Measurements from ENCODE around the gene ENTPD8.
"Not testable (repeated sequence)": the region's sequence is repeated elsewhere in the genome, so short reads cannot be mapped to it uniquely, and the experiment has no call there.

The ENTPD8 gene

DNA sequence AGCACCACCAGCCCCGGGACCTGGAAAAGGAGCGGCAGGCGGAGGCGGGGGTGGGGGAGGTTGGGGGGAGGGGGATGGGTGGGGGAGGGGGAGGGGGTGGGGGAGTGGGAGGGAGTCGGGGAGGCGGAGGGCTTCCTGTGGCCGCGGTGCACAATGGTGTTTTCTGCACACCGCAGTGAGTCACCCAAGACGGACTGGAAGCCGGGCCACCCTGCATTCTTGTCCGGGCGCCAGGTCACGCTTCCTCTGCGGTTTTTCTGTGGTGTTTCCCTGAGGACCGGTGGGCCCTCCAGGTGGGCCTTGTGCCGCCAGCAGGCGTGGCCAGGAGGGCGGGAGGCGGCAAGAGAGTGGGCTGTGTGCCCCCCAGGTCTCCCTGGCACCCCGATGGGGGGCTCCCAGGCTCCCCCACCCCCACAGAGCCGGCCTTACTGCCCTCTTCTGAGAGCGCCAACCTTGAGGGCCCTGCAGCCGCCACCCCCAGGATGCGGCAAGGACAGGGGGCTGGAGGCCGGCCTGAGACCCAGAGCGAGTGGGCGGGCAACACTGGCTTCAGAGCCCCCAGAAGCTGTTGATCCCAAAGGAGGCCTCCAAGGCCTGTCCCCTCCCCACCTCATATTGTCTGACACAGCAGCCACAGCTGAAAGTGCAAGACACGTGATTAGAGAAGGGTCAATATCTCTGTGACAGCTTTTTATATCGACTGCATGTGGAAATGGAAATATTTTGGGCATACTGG lies 29.3 kb downstream of the ENTPD8 start:
- DNase-seq (ENCODE audit: low read depth in 2 of 2): peak; percentile 8 to 47

DNA sequence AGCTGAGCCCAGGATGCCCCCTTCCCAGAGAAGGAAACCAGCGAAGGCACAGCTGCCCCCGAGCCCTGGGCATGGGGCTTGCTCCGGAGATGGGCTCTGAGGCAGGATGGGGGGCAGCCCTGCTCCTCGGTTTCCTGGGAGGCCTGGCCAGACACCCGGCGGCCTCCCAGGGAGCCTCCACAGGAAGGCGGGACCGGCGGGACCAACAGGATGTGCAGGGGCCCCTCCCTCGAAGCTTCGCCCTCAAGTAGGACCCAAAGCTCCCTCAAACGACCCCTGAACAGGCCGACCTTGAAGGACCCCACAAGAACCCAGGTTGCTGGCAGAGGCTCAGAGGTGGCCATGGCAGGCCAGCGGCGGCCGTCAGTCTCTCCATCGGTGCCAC lies 29.9 kb downstream of the ENTPD8 start:
- DNase-seq (ENCODE audit: low read depth in 2 of 2): no peak

DNA sequence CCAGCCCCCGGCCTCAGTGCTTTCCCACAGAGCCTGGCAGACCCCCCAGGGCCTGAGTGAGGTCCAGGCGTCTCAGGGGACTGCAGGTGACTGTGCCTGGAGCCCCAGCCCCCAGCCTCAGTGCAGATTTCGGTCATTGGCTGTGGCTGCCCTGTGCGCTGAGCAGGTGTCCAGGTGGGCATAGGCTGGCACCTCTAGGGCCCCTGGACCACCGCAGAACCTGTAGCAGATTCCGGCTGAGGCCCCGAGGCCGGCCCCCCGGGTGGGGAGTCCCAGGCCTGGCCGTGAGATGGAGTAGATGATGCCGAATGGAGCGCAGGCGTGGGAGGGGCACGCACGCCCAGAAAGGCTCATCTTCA lies 30.3 kb downstream of the ENTPD8 start:
- DNase-seq (ENCODE audit: low read depth in 2 of 2): no peak

DNA sequence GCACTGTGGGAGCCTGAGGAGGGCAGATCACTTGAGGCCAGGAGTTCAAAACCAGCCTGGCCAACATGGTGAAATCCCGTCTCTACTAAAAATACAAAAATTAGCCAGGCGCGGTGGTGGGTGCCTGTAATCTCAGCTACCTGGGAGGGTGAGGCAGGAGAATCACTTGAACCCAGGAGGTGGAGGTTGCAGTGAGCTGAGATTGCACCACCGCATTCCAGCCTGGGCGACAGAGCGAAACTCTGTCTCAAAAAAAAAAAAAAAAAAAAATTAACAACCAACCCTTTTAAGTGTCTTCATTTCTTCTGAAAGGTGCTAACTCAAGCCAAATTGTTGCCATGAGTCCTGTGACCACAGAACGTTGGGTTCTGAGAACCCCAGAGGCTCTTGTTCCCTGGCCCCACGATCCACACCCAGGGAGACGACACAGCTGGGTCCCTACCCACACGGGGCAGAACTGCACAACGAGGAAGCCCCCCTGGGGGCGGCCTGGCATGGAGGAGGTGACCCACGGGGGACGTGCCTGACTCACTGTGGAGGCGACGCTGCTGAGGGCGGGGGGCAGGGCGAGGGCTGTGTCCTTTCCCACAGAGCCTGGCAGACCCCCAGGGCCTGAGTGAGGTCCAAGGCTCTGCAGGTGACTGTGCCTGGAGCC lies 30.8 kb downstream of the ENTPD8 start:
- not testable (repeated sequence) for DNase-seq (ENCODE audit: low read depth in 2 of 2)

DNA sequence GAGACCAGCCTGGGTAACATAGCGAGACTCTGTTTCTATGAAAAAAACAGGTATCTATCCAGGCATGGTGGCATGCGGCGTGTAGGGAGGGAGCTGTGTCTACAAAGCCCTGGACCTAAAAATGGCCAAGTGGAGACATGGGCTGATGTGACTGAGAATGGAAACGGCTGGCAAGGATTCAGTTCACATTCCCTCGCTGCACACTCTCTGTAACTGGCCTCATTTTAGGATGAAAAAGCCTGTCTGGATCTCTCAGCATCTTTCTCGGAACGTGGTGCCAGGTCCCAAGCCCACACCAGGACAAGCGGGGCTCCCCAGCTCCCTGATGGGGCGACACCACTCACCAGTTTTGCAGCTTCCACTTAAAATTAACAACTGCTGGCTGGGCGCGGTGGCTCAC lies 31.6 kb downstream of the ENTPD8 start:
- DNase-seq (ENCODE audit: low read depth in 2 of 2): no peak

DNA sequence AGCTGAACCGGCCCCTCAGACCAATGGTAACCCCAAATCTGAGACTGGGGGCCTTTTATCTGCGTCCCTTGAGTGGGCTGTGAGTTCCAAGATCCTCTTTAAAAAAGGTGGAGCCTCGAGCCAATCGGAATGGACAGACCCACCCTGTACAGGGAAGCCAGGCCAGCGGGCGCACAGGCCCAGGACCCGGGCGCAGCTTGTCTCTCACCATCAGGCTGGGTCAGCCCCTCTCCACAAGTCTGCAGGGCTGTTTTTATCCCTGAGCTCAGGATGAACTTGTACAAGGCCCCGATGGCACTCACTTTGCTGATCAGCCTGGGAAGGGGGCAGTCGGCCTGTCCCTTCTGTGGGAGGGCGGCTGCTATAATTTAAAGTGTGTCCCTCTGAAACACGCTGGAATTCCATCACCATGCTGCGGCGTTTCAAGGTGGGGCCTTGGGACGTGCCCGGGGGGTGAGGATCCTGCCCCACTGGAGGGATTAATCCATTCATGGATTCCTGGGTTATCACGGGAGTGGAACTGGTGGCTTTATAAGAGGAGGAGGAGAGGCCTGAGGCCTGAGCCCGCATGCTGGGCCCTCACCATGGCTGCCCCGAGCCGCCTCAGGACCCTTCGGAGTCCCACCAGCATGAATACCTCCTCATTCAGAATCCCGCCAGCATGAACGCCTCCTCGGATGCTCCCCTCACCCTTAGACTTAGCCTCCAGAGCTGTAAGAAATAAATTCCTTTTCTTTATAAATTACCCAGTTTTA lies 32.3 kb downstream of the ENTPD8 start:
- no peak for DNase-seq (ENCODE audit: low read depth in 2 of 2)

DNA sequence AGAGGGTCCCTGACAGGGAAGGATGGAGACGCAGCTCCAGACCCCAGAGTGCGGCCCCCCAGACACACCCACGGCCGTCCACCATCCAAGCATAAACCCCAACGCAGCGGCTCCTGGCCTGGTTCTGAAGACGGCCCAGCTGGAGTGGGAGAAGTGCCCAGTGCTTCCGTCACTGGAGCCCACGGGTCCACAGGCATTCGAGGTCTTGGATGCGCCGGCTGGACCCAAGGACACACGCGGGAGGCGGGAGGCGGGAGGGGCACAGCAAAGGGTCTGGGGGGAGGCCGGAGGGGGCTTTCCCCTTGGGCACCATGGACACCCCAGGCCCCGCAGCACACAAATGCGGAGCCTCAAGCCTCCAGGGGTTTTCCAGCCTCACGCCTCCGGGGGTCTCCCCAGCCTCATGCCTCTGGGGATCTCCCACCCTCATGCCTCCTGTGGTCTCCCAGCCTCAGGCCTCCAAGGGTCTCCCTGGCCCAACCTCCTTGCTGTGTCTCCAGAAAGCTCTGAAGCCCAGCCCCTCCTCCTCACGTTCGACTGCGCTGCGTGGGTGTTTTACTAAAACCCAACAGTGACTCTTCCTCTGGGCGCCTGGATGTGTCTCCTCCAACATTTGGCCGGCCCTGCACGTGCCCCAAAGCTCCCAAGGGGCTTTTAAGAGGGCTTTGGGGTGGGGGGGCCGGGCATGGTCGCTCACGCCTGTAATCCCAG lies 33.4 kb downstream of the ENTPD8 start:
- DNase-seq (ENCODE audit: low read depth in 2 of 2): no peak

DNA sequence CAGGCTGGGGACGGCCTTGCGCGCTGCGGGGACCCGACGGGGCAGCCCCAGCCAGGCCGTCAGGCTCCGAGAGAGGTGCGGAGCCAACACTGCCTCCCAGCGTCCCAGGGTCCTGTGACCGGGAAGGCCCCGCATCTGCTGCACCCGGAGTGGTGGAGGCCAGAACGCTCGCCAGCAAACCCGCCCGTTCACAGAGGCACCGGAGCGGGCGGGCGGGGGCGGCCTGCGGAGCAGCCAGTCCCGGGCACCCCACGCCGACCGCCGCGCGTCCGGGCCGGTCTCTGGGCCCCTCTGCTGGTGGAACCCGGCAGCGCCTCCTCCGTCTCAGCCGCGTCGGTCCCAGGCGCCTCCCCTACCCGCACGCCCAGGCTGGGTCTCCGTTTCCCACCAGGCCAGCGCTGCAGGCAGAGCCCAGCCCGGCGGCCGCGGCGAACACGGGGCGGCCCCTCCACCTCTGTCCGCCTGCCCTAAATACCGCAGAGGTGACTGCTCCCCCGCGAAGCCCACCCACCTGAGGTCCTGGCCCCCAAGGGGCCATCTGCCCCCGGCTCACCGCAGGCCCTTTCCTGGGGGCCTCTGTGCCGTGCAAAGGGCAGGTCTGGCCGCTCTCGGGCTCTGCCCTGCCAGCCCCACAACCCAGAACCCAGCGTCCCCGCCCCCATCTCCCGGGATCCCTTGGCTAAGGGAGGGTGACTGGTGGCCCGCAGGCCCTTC lies 34.1 kb downstream of the ENTPD8 start:
- peak; percentile 9 to 57 for DNase-seq (ENCODE audit: low read depth in 2 of 2)

DNA sequence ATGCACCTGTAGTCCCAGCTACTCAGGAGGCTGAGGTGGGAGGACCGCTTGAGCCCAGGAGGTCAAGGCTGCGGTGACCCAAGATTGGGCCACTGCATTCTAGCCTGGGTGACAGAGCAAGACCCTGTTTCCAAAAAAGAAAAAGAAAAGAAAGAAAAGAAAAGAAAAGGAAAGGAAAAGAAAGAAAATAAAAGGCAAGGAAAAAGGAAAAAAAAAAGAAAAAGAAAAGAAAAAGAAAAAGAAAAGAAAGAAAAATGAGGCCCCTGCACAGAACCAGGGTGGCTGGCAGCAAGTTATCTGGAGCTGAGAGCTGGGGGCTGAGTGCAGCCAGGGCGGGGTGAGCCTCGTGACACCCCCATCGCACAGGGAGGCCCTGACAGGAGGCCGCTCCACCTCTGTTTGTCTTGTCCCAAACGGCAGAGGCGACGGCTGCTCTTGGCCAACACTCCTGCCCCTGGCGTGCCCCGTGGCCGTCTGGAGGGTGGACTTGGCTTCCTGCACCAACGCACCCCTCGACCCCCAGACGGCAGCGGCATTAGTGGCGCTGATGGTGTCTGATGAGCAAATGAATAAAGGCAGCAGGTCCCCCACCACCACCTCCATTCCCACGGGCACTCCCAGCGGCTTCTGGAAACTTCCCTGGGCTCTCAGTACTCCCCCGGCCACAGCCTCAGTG lies 34.9 kb downstream of the ENTPD8 start:
- DNase-seq (ENCODE audit: low read depth in 2 of 2): no peak

DNA sequence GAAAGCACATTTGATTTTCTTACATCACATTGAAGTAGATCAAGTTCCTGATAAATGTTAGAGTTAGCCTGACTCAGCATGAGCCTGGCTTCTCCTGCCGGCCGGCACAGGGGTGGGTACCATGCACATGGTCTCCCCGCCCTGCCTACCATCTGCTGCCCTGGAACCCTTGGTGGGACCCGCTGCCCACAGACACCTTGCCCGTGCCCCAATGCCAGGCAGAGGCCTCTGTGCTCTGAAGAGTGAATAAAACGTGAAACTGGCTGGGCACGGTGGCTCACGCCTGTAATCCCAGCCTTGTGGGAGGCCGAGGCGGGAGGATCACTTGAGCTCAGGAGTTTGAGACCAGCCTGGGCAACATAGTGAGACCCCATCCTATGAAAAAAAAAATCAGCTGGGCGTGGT lies 35.5 kb downstream of the ENTPD8 start:
- no peak for DNase-seq (ENCODE audit: low read depth in 2 of 2)

DNA sequence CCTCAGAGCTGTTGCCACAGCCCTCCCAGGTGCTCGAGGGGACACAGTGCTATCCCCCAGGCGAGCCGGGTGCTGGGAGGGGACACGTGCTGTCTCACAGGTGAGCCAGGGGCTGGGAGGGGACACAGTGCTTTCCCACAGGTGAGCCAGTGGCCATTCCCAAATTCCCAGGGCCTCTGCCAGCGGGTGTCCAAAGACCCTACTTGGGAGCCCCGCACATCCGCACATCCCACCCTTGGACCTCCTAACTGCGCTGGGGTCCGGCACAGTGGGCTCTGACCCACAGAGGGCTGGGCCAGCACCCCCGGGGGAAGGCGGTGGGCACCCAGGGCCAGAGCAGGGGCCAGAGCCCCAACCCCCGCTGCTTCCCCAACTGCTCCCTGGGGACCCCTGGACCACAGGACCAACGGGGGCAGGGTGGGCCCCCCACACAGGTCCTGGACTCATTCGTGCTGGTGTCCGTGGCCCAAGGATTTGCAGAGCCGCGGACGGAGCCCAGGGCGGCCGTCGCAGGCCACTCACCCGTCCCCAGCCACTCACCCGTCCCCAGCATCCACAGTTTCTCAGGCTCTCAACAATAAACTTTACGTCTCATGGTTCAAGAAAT lies 36.1 kb downstream of the ENTPD8 start:
- DNase-seq (ENCODE audit: low read depth in 2 of 2): no peak

DNA sequence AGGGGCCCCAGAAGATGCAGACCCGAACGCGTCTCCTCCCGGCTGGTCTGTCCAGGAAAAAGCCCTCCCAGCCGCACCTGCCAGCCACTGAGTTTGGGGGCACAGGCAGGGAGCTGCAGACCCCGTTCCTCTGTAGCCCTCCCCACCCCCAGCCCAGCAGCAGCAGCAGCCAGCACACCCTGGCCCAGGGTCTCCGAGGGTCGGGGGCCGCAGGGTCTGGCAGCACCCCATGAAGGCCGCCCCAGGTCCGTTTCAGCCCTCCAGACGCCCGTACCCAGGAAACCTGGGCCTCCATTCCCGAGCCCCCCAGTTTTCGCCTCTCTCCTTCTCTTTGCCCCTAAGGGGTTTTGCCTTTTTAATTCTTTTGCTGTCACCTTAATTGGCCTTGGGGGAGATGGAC lies 37.9 kb downstream of the ENTPD8 start:
- DNase-seq (ENCODE audit: low read depth in 2 of 2): no peak

DNA sequence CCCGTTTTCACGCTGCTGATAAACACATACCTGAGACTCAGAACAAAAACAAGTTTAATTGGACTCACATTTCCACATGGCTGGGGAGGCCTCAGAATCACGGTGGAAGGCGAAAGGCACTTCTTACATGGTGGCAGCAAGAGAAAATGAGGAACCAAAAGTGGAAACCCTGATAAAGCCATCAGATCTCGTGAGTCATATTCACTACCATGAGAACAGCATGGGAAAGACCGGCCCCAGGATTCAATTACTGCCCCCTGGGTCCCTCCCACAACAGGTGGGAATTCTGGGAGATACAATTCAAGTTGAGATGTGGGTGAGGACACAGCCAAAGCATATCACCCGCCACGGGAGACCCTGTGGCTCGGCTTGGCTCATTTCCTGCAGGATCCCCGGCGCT lies 38.4 kb downstream of the ENTPD8 start:
- no peak for DNase-seq (ENCODE audit: low read depth in 2 of 2)

DNA sequence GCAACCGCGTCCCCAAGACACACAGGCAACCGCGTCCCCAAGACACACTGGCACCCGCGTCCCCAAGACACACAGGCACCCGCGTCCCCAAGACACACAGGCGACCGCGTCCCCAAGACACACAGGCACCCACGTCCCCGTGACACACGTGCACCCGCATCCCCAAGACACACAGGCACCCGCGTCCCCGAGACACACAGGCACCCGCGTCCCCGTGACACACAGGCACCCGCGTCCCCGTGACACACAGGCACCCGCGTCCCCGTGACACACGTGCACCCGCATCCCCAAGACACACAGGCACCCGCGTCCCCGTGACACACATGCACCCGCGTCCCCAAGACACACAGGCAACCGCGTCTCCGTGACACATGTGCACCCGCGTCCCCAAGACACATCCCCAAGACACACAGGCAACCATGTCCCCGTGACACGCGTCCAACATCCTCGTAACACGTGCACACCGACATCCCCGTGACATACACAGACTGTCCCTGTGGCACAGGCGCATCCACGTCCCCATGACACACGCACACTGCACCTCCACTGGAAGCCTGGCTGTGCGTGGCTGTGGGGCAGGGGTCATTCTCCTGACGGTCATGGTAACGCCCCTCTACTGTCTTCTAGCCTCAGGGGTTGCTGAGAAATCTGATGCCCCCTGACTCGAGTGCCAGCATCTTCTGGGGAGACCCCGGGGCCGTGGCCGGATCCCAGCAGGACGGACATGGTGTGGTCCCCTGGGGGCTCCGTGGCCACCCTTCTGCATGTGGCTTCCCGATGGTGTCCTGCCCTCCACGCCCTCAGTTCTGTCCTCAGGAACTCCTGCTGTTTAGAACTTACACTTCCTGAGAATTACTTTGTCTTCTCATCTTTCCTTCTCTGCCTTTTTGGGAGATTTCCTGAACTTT lies 42.3 kb downstream of the ENTPD8 start:
- no peak for DNase-seq (ENCODE audit: low read depth in 2 of 2)

DNA sequence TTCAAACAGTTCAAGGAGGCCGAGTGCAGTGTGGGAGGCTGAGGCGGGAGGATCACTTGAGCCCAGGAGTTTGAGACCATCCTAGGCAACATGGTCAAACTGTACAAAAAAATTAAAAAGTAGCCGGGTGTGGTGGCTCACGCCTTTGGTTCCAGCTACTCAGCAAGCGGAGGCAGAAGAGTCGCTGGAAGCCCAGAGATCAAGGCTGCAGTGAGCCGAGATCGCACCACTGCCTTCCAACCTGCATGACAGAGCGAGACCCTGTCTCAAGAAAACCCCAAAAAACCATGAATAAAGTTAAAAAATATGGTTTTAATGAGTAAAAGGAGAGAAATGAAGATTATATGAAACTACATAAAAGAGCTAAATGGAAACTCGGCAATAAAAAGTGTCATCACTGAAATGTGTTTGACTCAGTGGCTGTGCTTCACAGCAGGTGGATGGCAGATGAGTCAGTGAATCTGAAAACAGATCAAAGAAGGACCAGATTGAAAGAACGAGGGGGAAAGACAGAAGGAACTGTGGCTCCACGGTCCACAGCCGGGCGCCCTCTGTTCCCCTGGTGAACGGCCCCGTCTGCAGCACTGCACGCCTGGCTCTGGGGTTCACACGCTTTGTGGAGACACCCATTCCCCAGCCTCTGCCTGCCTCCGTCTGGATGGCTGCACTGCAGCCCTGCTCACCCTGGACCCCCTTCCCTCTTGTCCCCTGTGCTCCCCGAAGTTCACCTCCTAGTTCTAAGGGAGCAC lies 43.3 kb downstream of the ENTPD8 start:
- DNase-seq (ENCODE audit: low read depth in 2 of 2): no peak

DNA sequence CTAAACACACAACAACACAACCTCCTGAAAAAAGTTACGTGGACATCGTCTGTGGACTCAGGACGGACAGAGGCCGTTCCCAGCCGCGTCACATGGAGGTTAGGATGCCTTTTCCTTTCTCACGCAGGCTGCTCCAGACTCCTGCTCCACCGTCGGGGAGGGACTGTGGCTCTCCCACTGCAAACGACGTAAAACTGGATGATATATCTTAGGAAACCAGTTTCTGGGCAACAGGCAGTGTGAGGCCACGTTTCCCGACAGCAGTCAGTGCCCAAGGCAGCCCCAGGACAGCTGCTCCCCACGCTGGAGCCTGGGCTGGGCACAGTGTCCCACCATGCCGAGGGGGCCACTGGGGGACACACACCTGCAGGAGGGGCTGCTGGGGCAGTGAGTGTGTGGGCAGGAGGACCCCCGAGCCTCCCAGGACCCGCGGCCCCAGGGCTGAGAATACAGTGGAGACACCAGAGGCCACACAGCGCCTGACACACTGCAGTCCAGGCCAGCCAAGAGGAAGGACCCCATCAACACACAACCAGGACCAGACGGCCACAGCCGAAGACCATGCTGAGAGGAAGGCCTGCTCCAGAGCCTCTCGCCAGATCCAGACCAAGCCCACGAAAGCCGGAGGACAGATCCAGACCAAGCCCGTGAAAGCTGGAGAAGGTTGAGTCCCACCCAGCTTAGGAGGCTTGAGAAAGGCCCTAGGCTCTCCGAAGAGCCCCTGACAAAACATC lies 44.4 kb downstream of the ENTPD8 start:
- DNase-seq (ENCODE audit: low read depth in 2 of 2): no peak

DNA sequence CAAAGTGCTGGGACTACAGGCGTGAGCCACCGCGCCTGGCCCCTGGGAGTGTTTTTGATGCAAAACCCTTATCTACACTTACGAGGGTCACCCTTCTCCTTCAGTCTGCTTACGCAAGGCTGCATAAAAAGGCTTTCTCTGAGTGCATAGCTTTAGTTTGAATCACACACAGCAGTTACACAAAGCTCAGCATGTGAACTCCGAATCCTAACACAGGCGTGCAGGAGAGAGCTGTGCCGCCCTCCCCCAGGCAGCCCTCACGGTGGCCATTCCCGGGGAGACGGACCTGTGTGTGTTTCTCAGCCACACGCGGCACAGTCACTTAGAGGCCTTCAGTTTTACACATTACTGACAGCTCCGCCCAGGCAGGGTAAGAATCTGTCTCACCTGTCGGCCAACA lies 44.9 kb downstream of the ENTPD8 start:
- DNase-seq (ENCODE audit: low read depth in 2 of 2): no peak

DNA sequence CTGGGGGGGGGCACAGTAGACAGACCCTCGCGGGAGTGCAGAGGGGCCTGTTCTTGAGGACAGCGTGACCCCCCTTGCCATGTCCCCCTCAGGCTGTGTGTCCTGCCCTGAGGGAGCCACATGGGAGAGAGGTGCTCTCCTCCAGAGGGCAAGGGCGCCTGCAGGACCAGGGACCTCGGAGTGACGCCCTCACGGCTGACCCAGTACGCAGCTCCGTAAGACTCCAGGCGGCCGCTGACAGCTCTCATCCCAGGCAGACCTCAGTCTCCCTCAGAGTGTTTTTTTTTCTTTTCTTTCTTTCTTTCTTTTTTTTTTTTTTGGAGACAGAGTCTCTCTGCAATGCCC lies 45.5 kb downstream of the ENTPD8 start:
- DNase-seq (ENCODE audit: low read depth in 2 of 2): no peak

Data from stimulated activated CD8-positive, alpha-beta memory T cell treated with anti-CD3 and anti-CD28 coated beads, Interleukin-7, amount 100 ng/mL, for 4 hours (primary cell).